ENCODE data around the gene AAR2.

The AAR2 gene, protein sequence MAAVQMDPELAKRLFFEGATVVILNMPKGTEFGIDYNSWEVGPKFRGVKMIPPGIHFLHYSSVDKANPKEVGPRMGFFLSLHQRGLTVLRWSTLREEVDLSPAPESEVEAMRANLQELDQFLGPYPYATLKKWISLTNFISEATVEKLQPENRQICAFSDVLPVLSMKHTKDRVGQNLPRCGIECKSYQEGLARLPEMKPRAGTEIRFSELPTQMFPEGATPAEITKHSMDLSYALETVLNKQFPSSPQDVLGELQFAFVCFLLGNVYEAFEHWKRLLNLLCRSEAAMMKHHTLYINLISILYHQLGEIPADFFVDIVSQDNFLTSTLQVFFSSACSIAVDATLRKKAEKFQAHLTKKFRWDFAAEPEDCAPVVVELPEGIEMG

DNA sequence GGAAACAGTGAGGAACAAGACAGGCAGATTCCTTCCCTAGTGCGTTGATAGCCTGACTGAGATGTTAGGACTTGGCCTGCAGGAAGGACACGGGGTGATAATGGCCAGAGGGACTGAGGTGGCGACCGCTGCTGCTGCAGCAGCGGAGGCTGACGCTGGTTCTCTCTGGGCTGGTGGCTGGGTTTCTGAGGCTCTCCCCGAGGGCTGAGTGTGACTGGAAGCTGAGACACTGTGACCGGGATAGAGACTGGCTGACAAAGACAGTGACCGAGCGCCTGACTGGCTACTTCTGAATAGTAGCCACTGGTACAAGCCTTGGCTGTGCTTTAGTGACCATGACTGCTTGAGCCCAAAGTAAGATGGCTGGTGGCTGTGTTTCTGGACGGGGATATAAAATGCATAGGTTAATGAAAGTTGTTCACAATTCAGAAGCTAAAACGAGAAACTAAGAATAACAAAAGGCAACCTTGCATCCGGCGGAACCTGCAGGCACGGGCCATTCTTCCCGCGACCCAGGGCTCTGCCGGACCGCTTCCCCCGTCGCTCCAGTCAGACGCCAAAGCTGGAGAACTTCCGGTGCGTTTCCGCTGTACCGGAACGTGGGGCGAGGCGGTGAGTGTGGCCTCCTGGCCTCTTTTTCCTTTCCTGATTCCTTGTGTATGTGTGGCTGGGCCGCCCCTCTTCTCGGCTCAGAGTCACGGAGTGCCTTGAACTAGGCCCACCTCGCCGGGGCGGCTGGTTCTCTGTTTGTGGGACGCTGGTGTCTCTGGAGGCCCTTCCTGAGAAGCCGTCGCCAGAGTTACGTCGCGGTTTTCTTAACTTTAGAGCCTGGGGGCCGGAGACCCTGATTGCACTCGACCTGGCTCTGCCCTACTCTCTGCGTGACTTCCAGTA lies at the start of gene AAR2:
AAR2 (plus strand) TSS at position 587 of the 894 bp plus-strand sequence. CDS start 3,391 bp downstream, outside the sequence.
- peak; percentile 57 to 59 for DNase-seq (ENCODE audit: low read depth in 2 of 2)

DNA sequence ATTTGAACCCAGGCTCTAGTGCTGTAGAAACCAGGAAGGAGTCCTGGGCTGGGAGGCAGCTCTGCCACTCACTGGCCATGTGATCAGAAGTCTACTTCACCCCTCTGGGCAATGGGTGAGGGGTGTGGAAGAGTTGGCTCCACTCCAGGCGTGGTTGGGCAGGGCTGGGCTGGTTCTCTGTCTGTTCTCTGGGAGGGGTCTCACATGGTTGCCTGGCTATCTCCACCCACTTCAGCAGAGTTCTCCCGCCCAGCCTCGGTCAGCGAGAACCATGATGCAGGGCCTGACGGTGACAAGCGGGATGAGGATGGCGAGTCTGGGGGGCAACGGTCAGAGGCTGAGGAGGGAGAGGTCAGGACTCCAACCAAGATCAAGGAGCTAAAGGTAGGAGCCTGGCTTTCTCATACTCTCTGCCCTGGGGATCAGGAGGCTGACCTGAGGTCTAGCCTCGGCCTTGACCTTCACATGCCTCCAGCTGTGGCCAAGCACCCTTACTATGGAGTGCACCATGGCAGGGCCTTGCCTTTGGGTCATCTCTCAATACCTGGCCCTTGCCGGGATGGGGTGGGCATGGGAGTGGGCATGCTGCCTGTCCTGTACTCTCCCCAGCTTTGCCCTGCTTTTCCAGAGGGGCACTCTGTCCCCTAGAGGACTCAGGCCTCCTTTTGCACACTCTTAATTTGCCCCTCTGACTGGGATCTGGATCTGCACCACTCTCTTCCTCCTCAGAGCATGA lies 42.1 kb upstream of the AAR2 start:
- no peak for DNase-seq (ENCODE audit: low read depth in 2 of 2)

DNA sequence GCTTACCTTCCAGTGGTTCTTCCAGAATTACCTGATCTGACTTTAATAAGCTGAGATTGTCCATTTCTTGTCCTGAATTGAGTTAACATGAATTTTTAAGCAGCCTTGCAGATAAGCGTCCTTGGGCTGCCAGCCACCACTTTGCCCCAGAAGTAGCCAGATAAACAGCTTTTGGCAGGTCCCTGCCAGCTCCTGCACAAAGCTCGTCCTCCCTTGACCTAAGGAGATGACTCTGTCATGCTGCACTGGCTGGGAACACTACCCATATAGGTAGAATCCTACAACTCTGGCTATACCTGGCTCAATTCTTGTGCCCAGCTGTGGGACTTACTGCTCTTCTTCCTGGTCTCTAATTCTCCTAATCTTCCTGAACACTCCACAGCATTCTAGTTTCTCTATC lies 39.6 kb upstream of the AAR2 start:
- DNase-seq (ENCODE audit: low read depth in 2 of 2) = no peak

DNA sequence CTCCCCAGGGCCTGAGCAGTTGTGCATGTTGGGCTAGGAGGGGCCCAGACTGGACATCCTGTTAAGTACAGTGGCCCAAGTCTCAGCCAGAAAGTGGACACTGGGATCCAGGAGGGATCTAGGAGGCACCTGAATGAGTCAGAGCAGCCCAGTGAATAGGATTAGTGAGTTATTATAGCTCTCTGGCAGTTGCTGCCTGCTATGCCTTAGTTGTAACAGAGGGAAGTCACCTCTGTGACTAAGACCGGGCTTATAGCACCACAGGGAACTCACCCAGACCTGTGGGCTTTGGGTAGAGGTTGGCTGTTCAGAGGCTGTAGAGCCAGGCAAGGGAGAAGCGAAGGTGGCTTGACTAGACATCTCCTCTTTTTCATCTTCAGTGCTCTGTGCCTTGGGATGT lies 39.0 kb upstream of the AAR2 start:
- DNase-seq (ENCODE audit: low read depth in 2 of 2) = no peak

DNA sequence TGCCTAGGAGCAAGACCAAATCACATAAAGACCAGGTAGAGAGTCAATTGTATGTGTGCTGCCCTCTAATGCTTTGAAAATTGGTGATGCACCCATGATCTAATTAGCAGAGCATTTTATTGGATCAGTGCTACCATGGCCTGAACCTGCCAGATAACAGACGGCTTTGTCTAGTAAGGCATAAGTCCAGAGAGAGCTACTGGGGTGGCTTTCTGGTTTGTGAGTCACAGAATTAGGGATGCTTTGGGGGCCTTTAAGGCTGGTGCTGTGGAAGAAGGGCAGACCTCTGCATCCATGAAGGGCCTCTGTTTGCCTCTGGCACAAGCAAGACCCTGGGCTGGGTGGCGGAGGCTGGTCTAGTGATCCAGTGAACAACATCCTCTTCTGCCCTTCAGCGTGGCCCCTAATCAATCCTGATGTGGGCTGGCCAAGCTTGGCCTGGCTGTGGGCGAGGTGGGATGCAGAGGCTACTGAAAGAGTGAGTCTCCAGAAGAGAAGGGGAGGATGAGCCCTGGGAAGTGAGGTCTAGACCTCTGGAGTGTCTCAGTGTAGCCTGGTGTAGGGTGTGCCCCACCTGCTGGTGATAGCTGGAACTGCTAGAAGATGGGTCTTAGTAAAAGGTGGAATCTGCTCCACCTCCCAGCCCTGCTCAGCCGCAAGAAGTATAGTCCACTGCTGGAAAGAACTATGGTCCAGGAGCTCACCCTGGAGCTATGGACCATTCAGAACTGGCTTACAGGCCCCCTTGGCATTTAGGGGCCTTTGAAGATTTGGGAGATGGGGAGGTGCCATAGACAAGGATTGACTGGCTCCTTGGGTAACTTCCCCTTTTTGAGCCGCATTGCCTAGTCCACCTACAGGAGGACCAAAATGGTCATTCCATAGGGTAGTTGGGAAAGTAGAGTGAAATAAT lies 36.7 kb upstream of the AAR2 start:
- peak; percentile 49 to 50 for DNase-seq (ENCODE audit: low read depth in 2 of 2)

DNA sequence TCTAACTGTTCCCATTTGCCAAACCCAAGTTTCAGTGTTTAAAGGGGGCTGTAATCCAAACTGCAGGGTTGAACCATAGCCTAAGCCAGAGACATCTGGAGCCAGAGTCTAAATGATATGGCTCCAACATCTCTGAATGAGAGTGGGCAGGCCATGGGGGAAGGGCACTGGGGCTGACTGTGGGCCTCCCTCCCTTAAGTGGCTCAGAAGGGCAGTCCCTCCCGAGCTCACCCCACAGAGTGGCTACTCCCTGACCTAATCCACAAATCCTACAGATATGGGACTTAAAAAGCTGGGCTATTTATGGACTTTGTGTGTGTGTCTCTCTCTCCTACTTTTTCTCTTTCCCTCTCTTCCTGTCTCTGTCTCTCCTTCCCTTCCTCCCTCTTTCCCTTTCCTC lies 35.8 kb upstream of the AAR2 start:
- no peak for DNase-seq (ENCODE audit: low read depth in 2 of 2)

DNA sequence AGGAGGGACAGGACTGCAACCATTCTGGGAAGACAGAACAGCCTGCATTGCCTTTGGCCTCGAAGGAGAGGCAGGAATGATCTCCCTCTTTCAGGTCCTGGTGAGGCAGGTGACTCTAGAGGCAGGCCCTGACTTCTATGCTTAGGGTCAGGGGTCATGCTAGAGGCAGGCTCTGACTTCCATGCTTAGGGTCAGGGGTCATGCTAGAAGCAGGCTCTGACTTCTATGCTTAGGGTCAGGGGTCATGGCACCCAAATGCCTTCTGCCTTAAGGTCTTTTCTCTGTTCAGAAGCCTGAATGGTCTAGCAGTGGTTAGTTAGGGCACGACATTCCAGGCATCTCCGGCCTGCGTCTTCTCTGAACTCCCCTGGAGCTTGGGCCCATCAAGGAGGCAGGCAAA lies 35.1 kb upstream of the AAR2 start:
- no peak for DNase-seq (ENCODE audit: low read depth in 2 of 2)

DNA sequence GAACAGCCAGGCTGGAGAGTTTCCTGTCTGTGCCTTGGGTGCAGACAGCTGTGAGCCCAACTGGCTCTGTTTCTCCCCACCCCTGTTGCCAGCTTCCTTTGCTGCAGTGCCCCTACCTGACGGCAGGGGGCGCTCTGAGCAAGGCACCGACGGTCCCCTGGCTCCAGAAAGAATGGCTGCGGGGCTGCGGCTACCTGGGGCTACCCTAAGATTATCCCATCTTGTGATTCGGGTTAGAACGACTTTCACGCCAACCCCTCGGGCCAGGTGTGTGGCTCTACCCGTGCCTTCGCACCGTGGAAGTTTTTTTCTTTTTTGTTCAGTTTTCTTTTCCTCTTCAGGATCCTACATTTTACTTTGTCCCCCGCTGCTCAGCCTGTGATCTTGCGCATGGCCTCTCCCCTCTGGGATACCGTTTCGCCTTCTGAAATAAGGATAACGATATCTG lies 33.4 kb upstream of the AAR2 start:
- DNase-seq (ENCODE audit: low read depth in 2 of 2) = peak; percentile 58 to 62

DNA sequence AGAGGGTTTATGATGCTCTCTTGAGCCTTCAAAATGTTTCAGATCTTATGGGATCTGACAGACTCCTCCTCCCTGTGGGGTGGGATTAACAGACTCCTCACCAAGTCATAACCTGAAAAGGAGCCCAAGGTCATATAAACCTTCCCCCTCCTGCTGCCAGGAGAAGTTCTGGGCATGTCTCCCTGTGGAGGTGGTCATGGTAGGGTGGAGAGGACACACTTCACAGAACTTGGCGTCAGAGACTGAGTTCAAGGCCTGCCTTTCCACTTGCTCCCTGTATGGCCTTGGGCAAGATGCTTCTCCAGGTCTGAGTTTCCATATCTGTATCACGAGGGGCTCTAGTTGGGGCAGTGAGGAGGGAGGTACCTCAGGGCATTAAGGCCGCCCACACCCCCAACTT lies 32.4 kb upstream of the AAR2 start:
- DNase-seq (ENCODE audit: low read depth in 2 of 2) = no peak

DNA sequence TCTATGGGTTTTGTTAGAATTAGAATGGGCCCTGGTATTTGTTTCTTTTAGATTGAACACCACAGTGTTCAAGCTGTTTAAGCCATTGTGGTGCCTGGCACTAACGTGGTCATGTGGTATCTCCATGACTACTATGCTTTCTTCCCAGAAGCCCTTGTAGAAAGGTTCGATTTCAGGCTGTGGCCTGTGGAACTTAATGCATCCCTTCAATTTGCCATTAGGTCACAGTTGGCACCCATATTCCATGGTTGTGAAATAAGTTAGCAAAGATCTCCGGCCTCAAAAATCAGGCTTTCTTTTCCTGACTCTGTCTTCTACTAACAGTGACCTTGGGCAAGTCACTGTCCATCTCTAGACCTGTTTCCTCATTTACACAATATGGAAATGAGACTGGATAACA lies 31.3 kb upstream of the AAR2 start:
- DNase-seq (ENCODE audit: low read depth in 2 of 2) = no peak

DNA sequence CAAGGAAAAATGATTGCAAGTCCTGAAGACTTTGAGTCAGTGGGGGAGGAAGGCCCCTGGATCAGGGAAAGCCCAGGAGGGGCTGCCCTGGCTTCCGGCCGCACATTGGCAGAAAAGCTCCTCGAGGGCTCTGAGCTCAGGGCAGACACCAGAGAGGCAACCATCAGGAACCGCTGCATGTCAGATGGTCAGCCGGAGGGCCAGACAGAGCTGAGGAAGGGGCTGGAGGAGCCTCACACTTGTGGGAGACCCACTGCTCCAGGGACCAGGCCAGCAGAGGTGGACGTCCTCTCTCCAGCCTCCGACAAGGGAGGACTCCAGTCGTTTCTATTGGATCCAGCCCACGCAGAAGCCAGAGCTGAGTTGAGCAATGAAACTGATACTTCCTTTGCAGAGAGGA lies 30.2 kb upstream of the AAR2 start:
- DNase-seq (ENCODE audit: low read depth in 2 of 2) = no peak

DNA sequence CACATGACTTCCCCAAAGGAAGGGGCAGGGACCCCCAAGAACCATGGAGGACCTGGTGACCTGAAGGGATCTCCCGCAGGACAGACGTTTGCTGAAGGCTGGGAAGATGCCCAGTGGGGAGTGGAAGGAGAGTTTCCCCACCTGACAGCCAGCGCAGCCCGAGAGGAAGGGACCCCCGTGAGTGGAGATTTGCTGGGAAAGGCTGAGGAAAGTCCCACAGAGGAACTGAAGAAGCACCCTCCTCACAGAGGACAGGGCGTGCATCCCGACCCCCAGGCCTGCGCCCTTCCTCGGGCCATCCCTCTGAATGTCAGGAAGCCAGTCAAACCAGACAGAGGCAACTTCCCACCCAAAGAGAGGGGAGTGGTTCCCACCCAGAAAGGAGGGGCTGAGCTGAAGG lies 29.6 kb upstream of the AAR2 start:
- no peak for DNase-seq (ENCODE audit: low read depth in 2 of 2)

DNA sequence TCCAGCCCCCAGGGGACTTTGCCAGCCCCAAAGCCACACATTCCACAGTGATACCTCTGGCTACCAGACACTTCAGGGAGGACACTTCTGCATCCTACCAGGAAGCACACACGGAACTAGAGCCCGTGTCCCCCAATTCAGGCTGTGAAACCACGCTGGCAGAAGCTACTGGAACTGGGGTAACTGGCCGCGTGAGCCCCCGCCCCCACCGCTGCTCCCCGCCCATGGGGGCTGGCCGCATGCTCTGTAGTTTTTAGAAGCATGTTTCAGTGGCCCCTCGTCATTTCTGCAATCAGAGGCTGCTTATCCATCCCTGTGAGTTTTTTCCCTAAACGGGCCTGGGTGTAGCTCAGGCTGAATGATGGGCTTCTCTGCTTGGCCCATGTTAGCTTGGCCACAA lies 28.7 kb upstream of the AAR2 start:
- DNase-seq (ENCODE audit: low read depth in 2 of 2) = no peak

DNA sequence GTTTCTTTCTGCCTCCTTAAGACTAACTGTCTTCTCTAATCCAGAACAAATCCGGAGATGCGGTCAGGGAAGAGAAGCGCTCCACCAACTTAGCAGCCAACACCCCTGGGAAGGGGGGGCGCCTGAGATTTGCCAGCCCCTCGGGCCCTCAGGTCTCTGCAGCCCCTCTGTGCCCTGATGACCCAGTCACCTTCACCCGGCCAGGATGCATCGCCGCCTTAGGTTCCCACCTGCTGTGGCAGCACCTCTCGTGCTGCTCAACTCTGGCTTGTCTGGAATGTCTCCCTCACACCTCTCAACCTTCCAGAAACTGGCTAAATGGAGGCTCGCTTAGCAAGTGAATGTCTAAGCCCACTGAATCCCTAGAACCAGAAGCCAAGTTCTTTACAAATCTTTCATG lies 28.0 kb upstream of the AAR2 start:
- no peak for DNase-seq (ENCODE audit: low read depth in 2 of 2)

DNA sequence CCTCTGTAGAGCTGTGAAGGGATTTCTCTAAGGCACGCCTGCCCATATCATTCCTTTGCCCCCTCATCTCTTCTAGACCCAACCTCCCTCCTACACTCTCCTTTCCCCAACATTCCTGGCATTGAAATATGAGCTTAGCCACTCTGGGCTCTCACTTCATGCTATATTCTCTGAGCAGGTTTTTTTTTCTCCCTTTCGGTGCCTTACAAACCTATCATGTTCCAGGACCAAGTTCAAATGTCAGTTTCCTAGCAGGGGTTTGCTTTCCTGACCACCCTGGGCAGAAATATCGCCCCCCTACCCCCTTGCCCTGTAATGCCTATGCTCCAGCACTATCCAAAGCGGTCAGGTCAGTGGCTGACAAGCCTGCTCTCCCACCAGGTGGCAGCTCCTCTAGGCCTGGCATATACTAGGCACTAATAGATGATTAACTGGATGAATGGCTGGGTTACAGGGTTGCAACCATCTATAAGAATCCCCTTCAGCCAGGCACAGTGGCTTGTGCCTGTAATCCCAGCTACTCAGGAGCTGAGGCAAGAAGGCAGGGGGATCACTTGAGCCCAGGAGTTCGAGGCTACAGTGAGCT lies 25.7 kb upstream of the AAR2 start:
- no peak for DNase-seq (ENCODE audit: low read depth in 2 of 2)

DNA sequence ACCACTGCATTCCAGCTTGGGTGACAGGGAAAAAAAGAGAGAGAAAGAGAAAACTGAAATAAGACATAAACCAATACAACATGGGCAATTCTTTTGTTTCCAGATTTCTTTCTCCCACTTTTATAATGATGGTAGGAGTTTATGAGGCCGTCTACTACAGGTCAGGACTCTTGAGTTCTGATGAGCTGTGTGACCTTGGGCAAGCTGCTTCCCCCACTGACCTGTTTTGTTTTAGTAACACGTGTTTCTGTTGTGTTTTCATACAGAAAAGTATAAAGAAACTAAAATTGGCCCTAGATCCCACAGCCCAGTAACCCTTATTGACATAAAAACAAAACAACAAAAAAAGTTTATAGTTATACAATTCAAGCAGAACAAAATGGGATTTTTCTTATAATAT lies 22.9 kb upstream of the AAR2 start:
- no peak for DNase-seq (ENCODE audit: low read depth in 2 of 2)

DNA sequence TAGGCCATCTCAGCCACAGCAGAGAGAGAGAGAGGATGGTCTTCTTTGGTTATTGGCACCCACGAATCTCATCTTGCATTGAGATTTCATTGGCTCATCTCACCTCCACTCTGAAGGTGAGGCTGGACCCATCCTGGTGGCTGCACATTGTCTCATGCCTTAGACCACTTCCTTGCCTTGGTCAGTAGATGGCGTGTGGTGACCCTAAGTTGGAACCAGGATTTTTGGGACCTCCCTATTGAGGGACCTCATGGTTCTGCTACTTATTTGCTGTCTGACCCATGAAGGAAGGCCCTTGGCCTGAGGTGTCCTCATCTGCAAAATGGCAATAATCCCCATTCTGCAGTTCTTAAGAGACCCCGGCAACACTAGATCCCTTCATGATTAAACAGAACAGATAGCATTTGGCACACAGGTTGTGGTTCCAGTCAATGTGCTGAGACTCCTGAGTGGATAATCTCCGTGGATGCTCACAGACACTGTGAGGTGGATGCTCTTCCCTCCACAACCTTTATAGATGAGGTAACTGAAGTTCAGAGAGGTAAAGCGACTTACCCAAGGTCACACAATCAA lies 21.5 kb upstream of the AAR2 start:
- DNase-seq (ENCODE audit: low read depth in 2 of 2) = no peak

DNA sequence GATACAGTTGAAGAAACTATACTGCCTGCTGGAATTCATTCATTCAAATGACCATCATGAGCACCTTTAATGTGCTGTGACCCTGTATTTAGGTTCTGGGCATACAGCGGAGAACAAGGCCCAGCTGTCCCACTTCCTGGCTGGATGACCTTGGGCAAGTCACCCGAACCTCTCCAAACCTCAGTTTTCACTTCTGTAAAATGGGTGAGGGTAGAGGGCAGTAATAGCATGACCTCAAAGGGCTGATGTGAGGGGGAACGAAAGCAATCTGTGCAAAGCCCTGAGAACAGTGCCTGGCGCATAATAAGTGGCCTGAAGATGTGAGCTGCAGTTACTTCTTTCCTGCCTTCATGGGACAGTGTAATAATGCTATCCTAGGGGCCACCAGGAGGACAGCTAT lies 20.5 kb upstream of the AAR2 start:
- DNase-seq (ENCODE audit: low read depth in 2 of 2) = no peak

DNA sequence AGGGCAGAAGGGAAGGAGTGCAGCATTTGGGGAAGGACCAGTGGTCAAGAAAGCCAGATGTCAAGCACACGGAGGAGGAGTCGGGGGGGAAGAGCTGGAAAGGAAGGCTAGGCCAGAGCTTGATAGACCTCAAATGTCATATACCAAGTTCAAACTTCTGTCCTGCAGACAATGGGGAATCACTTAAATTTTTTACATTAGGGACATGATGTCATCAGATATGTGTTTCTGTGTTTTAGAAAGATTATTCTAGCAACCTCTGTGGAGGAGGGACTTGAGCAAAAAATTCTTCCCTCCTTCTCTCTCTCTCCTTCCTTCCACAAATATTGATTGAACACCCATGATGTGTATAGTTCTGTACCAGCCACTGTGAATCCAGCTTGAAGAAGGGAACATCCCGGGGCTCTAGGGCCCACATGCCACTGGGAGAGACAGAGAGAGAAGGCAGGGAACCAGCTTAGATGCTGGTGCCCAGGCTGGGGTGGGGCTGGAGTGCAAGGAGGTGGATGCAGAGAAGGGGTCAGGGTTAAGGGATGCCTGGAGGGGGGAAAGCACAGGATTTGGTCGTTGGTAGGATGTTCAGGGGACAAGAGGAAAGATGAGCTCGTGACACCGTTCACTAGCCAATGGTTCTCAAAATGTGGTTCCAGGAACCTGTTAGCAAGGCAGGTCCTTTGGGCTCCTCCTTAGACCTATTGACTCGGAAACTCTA lies 19.8 kb upstream of the AAR2 start:
- no peak for DNase-seq (ENCODE audit: low read depth in 2 of 2)

DNA sequence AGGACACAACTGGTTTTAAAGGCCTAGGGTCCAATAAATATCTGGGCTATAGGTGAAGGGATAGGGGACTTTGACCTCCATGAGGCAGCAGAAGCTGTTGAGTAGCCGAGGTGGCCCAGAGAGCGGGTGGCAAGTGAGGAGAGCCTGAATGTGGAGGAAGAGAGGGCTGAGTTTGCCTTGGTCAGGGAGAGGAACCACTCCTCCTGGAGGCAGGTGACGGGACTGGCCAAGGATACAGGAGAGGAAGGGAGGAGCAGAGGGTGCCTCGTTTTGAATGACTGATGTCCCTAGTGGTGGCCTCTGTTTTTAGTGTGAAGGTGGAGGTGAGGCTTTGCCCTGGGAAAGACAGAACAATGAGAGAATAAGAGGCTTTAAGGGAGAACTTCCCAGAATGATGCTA lies 19.1 kb upstream of the AAR2 start:
- no peak for DNase-seq (ENCODE audit: low read depth in 2 of 2)

Data from stimulated activated CD8-positive, alpha-beta memory T cell treated with anti-CD3 and anti-CD28 coated beads, Interleukin-2, amount 100 ng/mL, for 1 hour (primary cell).